K562 (cell line): ENCODE measurements around the gene UBL7. TPM values are rescaled to one million over a fixed set of nuclear protein-coding genes. Genes with fewer than 3 reads are reported as not detected.

Source experiments
- ATAC-seq: fragments of 200-7000 bp; cut with Tn5 transposase; 3 replicates; pipeline ENCODE4 v1.9.1; 2020; ENCODE audit warnings: moderate library complexity
- BruUV-seq: library from RNA; stranded (reverse); fragments of 400-500 nt; replicated peaks from 2 replicates; lab custom pipeline; 2021; lab: Mats Ljungman, UMichigan
- CTCF ChIA-PET: fragments of 300-600 bp; formaldehyde crosslinking; extraction: SDS; loops from one replicate; lab custom pipeline; 2021; ENCODE audit warnings: low intra/inter-chr PET ratio; lab: Yijun Ruan, JAX
- POLR2A ChIA-PET: fragments of 300-600, 350-650 bp; sonication (Branson Sonifier 250); formaldehyde crosslinking; extraction: SDS; loops from one replicate; lab custom pipeline; 2021; ENCODE audit warnings: antibody characterized with exemption, inconsistent platforms; lab: Yijun Ruan, JAX
- DNase-seq, 4 experiments: peaks; one replicate each; pipeline versions ENCODE4 v3.0.0 to v3.0.0-alpha.2; 2011 to 2018; ENCODE audit warnings: low spot score in 3 of 4, mixed read lengths in 3 of 4; ENCODE audit errors: extremely low read depth in 1 of 4
- FAIRE-seq: peaks from 2 replicates; lab custom pipeline; 2011; peaks lifted over from hg19 to GRCh38; lab: Jason Lieb, UNC
- H2AFZ ChIP-seq: 2 replicates; pipeline ENCODE4 v1.6.0; 2011; ENCODE audit warnings: low read depth, low read length, control low read depth, inconsistent platforms
- H3K27ac ChIP-seq: fragments of 200-600 bp; 3 replicates; pipeline ENCODE4 v1.8.0; 2011; ENCODE audit warnings: low read depth, mild to moderate bottlenecking, control low read depth, inconsistent platforms, low read length, moderate library complexity, mixed read lengths; ENCODE audit errors: extremely low read depth
- H3K27me3 ChIP-seq, 2 experiments: fragments of 300-600 bp in 1 of 2; 2 replicates in 1 of 2; 3 replicates in 1 of 2; pipeline versions ENCODE4 v1.6.0 to v1.8.0; 2011; ENCODE audit warnings: inconsistent platforms in 2 of 2, low read length in 2 of 2, mild to moderate bottlenecking in 1 of 2, mixed read lengths in 1 of 2, moderate library complexity in 1 of 2; ENCODE audit not compliant: control insufficient read depth in 2 of 2, insufficient read depth in 2 of 2
- H3K36me3 ChIP-seq: fragments of 300-600 bp; 3 replicates; pipeline ENCODE4 v1.8.0; 2011; ENCODE audit warnings: mild to moderate bottlenecking, low read length, inconsistent platforms; ENCODE audit not compliant: control insufficient read depth, insufficient read depth
- H3K4me1 ChIP-seq, 2 experiments: fragments of 200-600 bp in 1 of 2; replicated peaks in 1 of 2; 2 replicates in 1 of 2; 3 replicates in 1 of 2; pipeline versions ENCODE4 v1.5.1 to v1.8.0; 2011; ENCODE audit warnings: inconsistent platforms in 2 of 2, low read length in 2 of 2, mild to moderate bottlenecking in 1 of 2, mixed read lengths in 1 of 2, moderate library complexity in 1 of 2; ENCODE audit not compliant: control insufficient read depth in 2 of 2, insufficient read depth in 2 of 2
- H3K4me2 ChIP-seq: 2 replicates; pipeline ENCODE4 v1.6.1; 2011; ENCODE audit warnings: low read length, control low read depth, inconsistent platforms, mixed read lengths; ENCODE audit not compliant: insufficient read depth
- H3K4me3 ChIP-seq: fragments of 200-600 bp; sonication (generic), shearing (Covaris generic); 2 replicates; pipeline ENCODE4 v1.5.1; 2016; ENCODE audit warnings: control low read depth, inconsistent platforms
- H3K79me2 ChIP-seq: fragments of 200-600 bp; 3 replicates; pipeline ENCODE4 v1.8.0; 2011; ENCODE audit warnings: low read length, inconsistent platforms; ENCODE audit not compliant: control insufficient read depth, insufficient read depth
- H3K9ac ChIP-seq, 2 experiments: 2 replicates each; pipeline versions ENCODE4 v1.6.0 to v1.6.1; 2011; ENCODE audit warnings: low read depth in 2 of 2, low read length in 2 of 2, control low read depth in 1 of 2, inconsistent platforms in 1 of 2, mild to moderate bottlenecking in 1 of 2, mixed read lengths in 1 of 2; ENCODE audit not compliant: insufficient read depth in 1 of 2
- H3K9me1 ChIP-seq: one replicate; pipeline ENCODE4 v1.6.0; 2011; ENCODE audit warnings: inconsistent platforms, mild to moderate bottlenecking, low read length, moderate library complexity; ENCODE audit not compliant: control insufficient read depth, insufficient read depth
- H3K9me3 ChIP-seq: replicated peaks from 2 replicates; pipeline ENCODE4 v1.5.1; 2011; ENCODE audit warnings: low read depth, low read length, inconsistent platforms; ENCODE audit not compliant: control insufficient read depth, insufficient read depth
- H4K20me1 ChIP-seq: replicated peaks from 2 replicates; pipeline ENCODE4 v1.6.1; 2011; ENCODE audit warnings: low read length, inconsistent platforms, mixed read lengths; ENCODE audit not compliant: control insufficient read depth, insufficient read depth
- CBX3 ChIP-seq, 2 experiments: IDR thresholded peaks; 1 replicate in 1 of 2; 2 replicates in 1 of 2; pipeline ENCODE4 v1.6.1; 2012; ENCODE audit warnings: inconsistent platforms in 2 of 2, low read length in 2 of 2, borderline replicate concordance in 1 of 2, control low read depth in 1 of 2
- GATAD2A ChIP-seq: fragments of 450-650 bp; IDR thresholded peaks from 2 replicates; pipeline ENCODE4 v1.6.1; 2017
- HDAC2 ChIP-seq: fragments of 450-650 bp; IDR thresholded peaks from 2 replicates; pipeline ENCODE4 v1.6.1; 2016; ENCODE audit warnings: mild to moderate bottlenecking
- KHSRP ChIP-seq: fragments of 450-650 bp; IDR thresholded peaks from 2 replicates; pipeline ENCODE4 v1.6.1; 2017
- MYNN ChIP-seq, 2 experiments: sonication (generic); formaldehyde crosslinking in 1 of 2; IDR thresholded peaks; 2 replicates each; pipeline versions ENCODE4 v1.5.0 to v1.6.1; 2016 to 2020; ENCODE audit warnings: antibody characterized with exemption in 1 of 2, missing genetic modification reagents in 1 of 2
- NFRKB ChIP-seq: fragments of 450-650 bp; IDR thresholded peaks from 2 replicates; pipeline ENCODE4 v1.6.1; 2016; ENCODE audit warnings: low read depth
- PHF20 ChIP-seq: fragments of 450-650 bp; IDR thresholded peaks from 2 replicates; pipeline ENCODE4 v1.6.1; 2018; ENCODE audit not compliant: partially characterized antibody
- PKNOX1 ChIP-seq: fragments of 450-650 bp; IDR thresholded peaks from 2 replicates; pipeline ENCODE4 v1.6.1; 2016
- POLR2AphosphoS2 ChIP-seq: IDR thresholded peaks from 2 replicates; pipeline ENCODE4 v1.6.1; 2012; ENCODE audit warnings: low read length, improper control_type of control experiment
- RAD51 ChIP-seq: fragments of 450-650 bp; IDR thresholded peaks from 2 replicates; pipeline ENCODE4 v1.7.1; 2016; ENCODE audit warnings: low read depth, mild to moderate bottlenecking, borderline replicate concordance
- RBM25 ChIP-seq: fragments of 200-400 bp; formaldehyde crosslinking; IDR thresholded peaks from 2 replicates; pipeline ENCODE4 v1.6.1; 2018; ENCODE audit warnings: low read length, low read depth, moderate library complexity; ENCODE audit not compliant: severe bottlenecking
- TFE3 ChIP-seq: fragments of 450-650 bp; formaldehyde crosslinking; IDR thresholded peaks from 2 replicates; pipeline ENCODE4 v1.4.0; 2020; ENCODE audit warnings: mild to moderate bottlenecking, mixed read lengths
- ZMIZ1 ChIP-seq, 2 experiments: fragments of 150-350 bp in 1 of 2; IDR thresholded peaks; 2 replicates each; pipeline ENCODE4 v1.6.1; 2012 to 2016; ENCODE audit warnings: low read depth in 2 of 2, low read length in 2 of 2, mild to moderate bottlenecking in 1 of 2, moderate library complexity in 1 of 2
- ZNF140 ChIP-seq: fragments of 250-450 bp; sonication (Bioruptor Pico); IDR thresholded peaks from 2 replicates; pipeline ENCODE4 v1.8.0; 2021; ENCODE audit warnings: moderate library complexity, mild to moderate bottlenecking, inconsistent platforms
- ZNF253 ChIP-seq: fragments of 250-450 bp; sonication (Bioruptor Pico); conservative IDR thresholded peaks from 2 replicates; pipeline ENCODE4 v1.6.1; 2021; ENCODE audit warnings: mild to moderate bottlenecking
- WGBS: fragments of 100-300 bp; shearing (Covaris generic); methylation state at CpG from one replicate; pipeline ENCODE4 v1.1.6; 2016; ENCODE audit warnings: low coverage, mixed read lengths; ENCODE audit not compliant: insufficient coverage; ENCODE audit errors: missing lambda C conversion rate; 5-methylcytosine and 5-hydroxymethylcytosine counted together
- in situ Hi-C: fragments of 300-500 bp; cut with MboI; formaldehyde crosslinking; loops from 4 replicates; pipeline ENCODE4 v1.15.0; 2018; ENCODE audit warnings: inconsistent platforms, mixed read lengths
- intact Hi-C: fragments of 100-400 bp; cut with micrococcal nuclease; formaldehyde crosslinking; loops from 2 replicates; pipeline ENCODE4 v1.14.2; 2022
- polyA plus RNA-seq, 8 experiments: library from polyadenylated mRNA; depleted of rRNA in 4 of 8; stranded (reverse) in 5 of 8; unstranded in 3 of 8; fragments of >200 nt; fragmentation: Nextera tagmentation in 2 of 8; fragmentation: Illumina TruSeq in 1 of 8; extraction: Ambion mirVana in 2 of 8; extraction: Trizol in 1 of 8; gene quantifications; 2 replicates each; pipeline versions ENCODE4 v1.2.1 to v1.2.3, GENCODE V29; 2011 to 2014; ENCODE audit warnings: inconsistent platforms in 1 of 8, missing spikeins in 1 of 8
- total RNA-seq, 7 experiments: library from RNA; depleted of rRNA in 6 of 7; stranded (reverse); fragments of >200 nt in 6 of 7; fragmentation: Illumina TruSeq in 2 of 7; extraction: Trizol in 2 of 7; gene quantifications; 2 replicates each; pipeline versions ENCODE4 v1.2.1 to v1.2.3, GENCODE V29; 2011 to 2021; ENCODE audit warnings: low replicate concordance in 1 of 7

UBL7 gene
- total and polyA plus RNA-seq, 9 of the 15 experiments (the other 6 are each of a cell fraction or from before 2014, with no cell fraction given): 19.2 to 63.4 (median 44.9) TPM

GRCh38 chr15:74409225-74409624 lies 51.7 kb downstream of the UBL7 start:
- 55% methylated on average over 5 of the region's 7 CpGs for WGBS
- Histone ChIP-seq H3K4me2 (no peak overlapping the region), H3K9ac (no peak overlapping the region), H3K79me2 (no peaks in the 10 kb centered on the region), H4K20me1 (no peaks in the 10 kb centered on the region), H3K27ac (no peak overlapping the region), H3K4me1 (peaks cover 27 to 41% of the 10 kb centered on the region in 2 experiments; a peak in 4 of 5 replicates), H3K9me3 (no peaks in the 10 kb centered on the region), H3K36me3 (peaks cover 40% of the 10 kb centered on the region; the same call in 2 of the 3 replicates), H2AFZ (no peak overlapping the region), H3K9me1 (peaks cover 3% of the 10 kb centered on the region), H3K27me3 (no peaks in the 10 kb centered on the region), H3K4me3 (no peak overlapping the region)
- FAIRE-seq (no peak), ATAC-seq (no peak), DNase-seq (no peak)
- in situ Hi-C loops: no loop called here
- no TSS peak for BruUV-seq
- TF ChIP-seq HDAC2: no peak
- TF ChIP-seq KHSRP: no peak
- no peak for TF ChIP-seq NFRKB
- TF ChIP-seq PKNOX1: no peak
- TF ChIP-seq MYNN (IDR thresholded peaks at IDR 0.05): no peak
- no peak for TF ChIP-seq MYNN (CRISPR knock-in tag; IDR thresholded peaks at IDR 0.05)
- TF ChIP-seq ZNF140 (CRISPR knock-in tag): no peak
- no peak for TF ChIP-seq POLR2AphosphoS2
- TF ChIP-seq RBM25: no peak
- TF ChIP-seq RAD51: no peak
- no peak for TF ChIP-seq PHF20
- TF ChIP-seq ZMIZ1 (IDR thresholded peaks at IDR 0.05; ENCODE audit: low read depth in 2 of 2, low read length in 2 of 2): no peak
- TF ChIP-seq ZNF253 (CRISPR knock-in tag): no peak
- no peak for TF ChIP-seq TFE3 (CRISPR knock-in tag)
- TF ChIP-seq CBX3 (IDR thresholded peaks at IDR 0.05; ENCODE audit: borderline replicate concordance in 1 of 2, low read length in 2 of 2): no peak
- no peak for TF ChIP-seq GATAD2A
- intact Hi-C loops: no loop called here
- POLR2A ChIA-PET: interaction anchor here (0.5 to 1.6 kb wide), 7 partner anchors 8 to 22 kb away, joined by 3 to 4 read pairs (median 3); no protein-coding TSS in a partner anchor
- CTCF ChIA-PET: no interaction called here
